Loucy (cell line): ENCODE results near the gene PDZD7.

Source experiments
- H2AFZ ChIP-seq: fragments of 200-600 bp; sonication (generic); 2 replicates; pipeline ENCODE4 v1.6.0; 2016; ENCODE audit warnings: antibody characterized with exemption, mild to moderate bottlenecking, low read length, moderate library complexity
- H3F3A ChIP-seq: fragments of 200-600 bp; 2 replicates; pipeline ENCODE4 v1.6.0; 2016; ENCODE audit warnings: antibody characterized with exemption, low read depth, mild to moderate bottlenecking
- H3K27me3 ChIP-seq: fragments of 200-600 bp; sonication (generic); 2 replicates; pipeline ENCODE4 v1.6.1; 2014; ENCODE audit warnings: low read length, mild to moderate bottlenecking; ENCODE audit not compliant: insufficient read depth, poor library complexity, severe bottlenecking
- H3K36me3 ChIP-seq: fragments of 200-600 bp; sonication (generic); 2 replicates; pipeline ENCODE4 v1.6.1; 2016; ENCODE audit warnings: low read length; ENCODE audit not compliant: insufficient read depth
- H3K4me1 ChIP-seq: fragments of 200-600 bp; sonication (generic); 2 replicates; pipeline ENCODE4 v1.5.1; 2014; ENCODE audit warnings: low read length, mild to moderate bottlenecking; ENCODE audit not compliant: insufficient read depth, poor library complexity, severe bottlenecking
- H3K4me2 ChIP-seq: fragments of 200-600 bp; sonication (generic); 2 replicates; pipeline ENCODE4 v1.6.0; 2014; ENCODE audit warnings: antibody characterized with exemption, low read length, low read depth, mild to moderate bottlenecking; ENCODE audit not compliant: poor library complexity, severe bottlenecking
- H3K4me3 ChIP-seq: fragments of 200-600 bp; sonication (generic); 2 replicates; pipeline ENCODE4 v1.5.1; 2014; ENCODE audit warnings: low read length, mild to moderate bottlenecking, mixed read lengths; ENCODE audit not compliant: poor library complexity, severe bottlenecking
- H3K79me2 ChIP-seq: fragments of 200-600 bp; sonication (generic); 2 replicates; pipeline ENCODE4 v1.6.1; 2014; ENCODE audit warnings: low read length; ENCODE audit not compliant: insufficient read depth
- H3K9ac ChIP-seq: fragments of 200-600 bp; sonication (generic); 2 replicates; pipeline ENCODE4 v1.6.0; 2014; ENCODE audit warnings: mild to moderate bottlenecking, low read depth, low read length, moderate library complexity; ENCODE audit not compliant: poor library complexity, severe bottlenecking
- H3K9me2 ChIP-seq: fragments of 200-600 bp; sonication (generic); replicated peaks from 2 replicates; pipeline ENCODE4 v1.6.1; 2016; ENCODE audit warnings: low read depth, low read length, mixed read lengths
- H3K9me3 ChIP-seq: fragments of 200-600 bp; sonication (generic); 2 replicates; pipeline ENCODE4 v1.6.1; 2014; ENCODE audit warnings: mild to moderate bottlenecking, antibody characterized with exemption, low read length, low read depth; ENCODE audit not compliant: insufficient read depth
- H4K20me1 ChIP-seq: fragments of 200-600 bp; sonication (generic); 2 replicates; pipeline ENCODE4 v1.6.0; 2014; ENCODE audit warnings: antibody characterized with exemption, low read length, mild to moderate bottlenecking; ENCODE audit not compliant: insufficient read depth, poor library complexity, severe bottlenecking
- CTCF ChIP-seq: fragments of 200-600 bp; sonication (generic); conservative IDR thresholded peaks from 2 replicates; pipeline ENCODE4 v1.5.1; 2014; ENCODE audit warnings: mild to moderate bottlenecking, antibody characterized with exemption, low read length
- EZH2phosphoT487 ChIP-seq: fragments of 200-600 bp; IDR thresholded peaks from 2 replicates; pipeline ENCODE4 v1.6.1; 2018; ENCODE audit warnings: antibody characterized with exemption, mild to moderate bottlenecking, moderate library complexity, borderline replicate concordance

The PDZD7 gene

GRCh38 chr10:100970076-100970913 is 60.6 kb downstream of the PDZD7 start:
- no peak overlapping the region for H3K4me3 ChIP-seq
- peaks cover 3% of the 10 kb centered on the region for H3K4me1 ChIP-seq
- no peak overlapping the region for H3K9ac ChIP-seq
- no peaks in the 10 kb centered on the region for H3K9me2 ChIP-seq
- no peaks in the 10 kb centered on the region for H3K79me2 ChIP-seq
- TF ChIP-seq EZH2phosphoT487 (no peak), CTCF (no peak)
- H3K9me3 ChIP-seq, result no peaks in the 10 kb centered on the region
- no peaks in the 10 kb centered on the region for H3F3A ChIP-seq
- H2AFZ ChIP-seq, result no peak overlapping the region
- H3K36me3 ChIP-seq, result peaks cover 3% of the 10 kb centered on the region; the same call in 1 of the 2 replicates
- H3K4me2 ChIP-seq, result peak overlapping the region; percentile 49
- no peaks in the 10 kb centered on the region for H4K20me1 ChIP-seq
- H3K27me3 ChIP-seq, result no peaks in the 10 kb centered on the region

- no peaks in the 10 kb centered on the region for H3K9me3 ChIP-seq
- no peaks in the 10 kb centered on the region for H3K27me3 ChIP-seq
- H3K9me2 ChIP-seq, result no peaks in the 10 kb centered on the region
- H3K9ac ChIP-seq, result no peak within 1 kb of the TSS
- peaks cover 5% of the 10 kb centered on the region; the same call in 1 of the 2 replicates for H3K36me3 ChIP-seq
- peak; percentile 69 for TF ChIP-seq CTCF
- TF ChIP-seq EZH2phosphoT487, result no peak
- H3F3A ChIP-seq, result no peaks in the 10 kb centered on the region
- H3K4me1 ChIP-seq, result peaks cover 3% of the 10 kb centered on the region
- no peaks in the 10 kb centered on the region for H4K20me1 ChIP-seq
- H3K4me2 ChIP-seq, result peak within 1 kb of the TSS; percentile 49
- H3K4me3 ChIP-seq, result peak within 1 kb of the TSS; percentile 28
- H3K79me2 ChIP-seq, result no peaks in the 10 kb centered on the region
- H2AFZ ChIP-seq, result no peak within 1 kb of the TSS
Measured at GRCh38 chr10:100969187-100970075, 61.5 kb downstream of the PDZD7 start, which contains the start of gene SEMA4G. SEMA4G (plus strand) TSS chr10:100969504; CDS start chr10:100972913, 3,409 bp downstream.

- no peaks in the 10 kb centered on the region for H3K9me2 ChIP-seq
- peaks cover 3% of the 10 kb centered on the region for H3K4me1 ChIP-seq
- H3K79me2 ChIP-seq, result no peaks in the 10 kb centered on the region
- TF ChIP-seq CTCF (no peak), EZH2phosphoT487 (no peak)
- H3K9ac ChIP-seq, result no peak overlapping the region
- H3K4me3 ChIP-seq, result no peak overlapping the region
- H3F3A ChIP-seq, result no peaks in the 10 kb centered on the region
- H3K4me2 ChIP-seq, result no peak overlapping the region
- no peak overlapping the region for H2AFZ ChIP-seq
- no peaks in the 10 kb centered on the region for H4K20me1 ChIP-seq
- no peaks in the 10 kb centered on the region for H3K27me3 ChIP-seq
- H3K9me3 ChIP-seq, result no peaks in the 10 kb centered on the region
- H3K36me3 ChIP-seq, result peaks cover 11% of the 10 kb centered on the region; the same call in 1 of the 2 replicates
Measured at GRCh38 chr10:100968863-100969186, 62.1 kb downstream of the PDZD7 start.
